RPMI8226 (cell line): Measurements from ENCODE around the gene SH3TC1.

ENCODE experiments used
- DNase-seq: peaks from one replicate; pipeline ENCODE4 v3.0.0-alpha.2; 2015

Gene SH3TC1

GRCh38 chr4:8280158-8280875 lies 81.2 kb downstream of the SH3TC1 start:
- DNase-seq = no peak

GRCh38 chr4:8280876-8281440 lies 81.9 kb downstream of the SH3TC1 start:
- no peak for DNase-seq

- no peak for DNase-seq
These were observed 82.5 kb downstream of the SH3TC1 start for GRCh38 chr4:8281519-8282133.

GRCh38 chr4:8282134-8282641 lies 83.1 kb downstream of the SH3TC1 start:
- DNase-seq = no peak

- no peak for DNase-seq
These were observed 83.7 kb downstream of the SH3TC1 start for GRCh38 chr4:8282742-8283141.

GRCh38 chr4:8283161-8283560 lies 84.1 kb downstream of the SH3TC1 start:
- no peak for DNase-seq

- DNase-seq = no peak
These were observed 84.6 kb downstream of the SH3TC1 start for GRCh38 chr4:8283631-8284121.

GRCh38 chr4:8284391-8284790 lies 85.3 kb downstream of the SH3TC1 start:
- no peak for DNase-seq

- no peak for DNase-seq
These were observed 86.3 kb downstream of the SH3TC1 start for GRCh38 chr4:8285143-8285975.

- DNase-seq = no peak
These were observed 87.1 kb downstream of the SH3TC1 start for GRCh38 chr4:8285976-8286718.

GRCh38 chr4:8286719-8287342 lies 87.7 kb downstream of the SH3TC1 start:
- no peak for DNase-seq

GRCh38 chr4:8287343-8288280 lies 88.5 kb downstream of the SH3TC1 start:
- DNase-seq = no peak

GRCh38 chr4:8289151-8289750 lies 90.2 kb downstream of the SH3TC1 start:
- no peak for DNase-seq

GRCh38 chr4:8289956-8290700 lies 91.0 kb downstream of the SH3TC1 start:
- no peak for DNase-seq

GRCh38 chr4:8290701-8290970 lies 91.5 kb downstream of the SH3TC1 start:
- no peak for DNase-seq
